T47D (cell line): Measurements from ENCODE around the gene CPSF4.
A peak's percentile ranks its signal among the peaks of the same experiment; 100 is the strongest.

Experiments
- DNase-seq, 2 experiments: peaks; one replicate each; pipeline versions ENCODE4 v3.0.0 to v3.0.0-alpha.2; 2011 to 2012; ENCODE audit warnings: low read depth in 1 of 2, low spot score in 1 of 2
- JUND ChIP-seq: IDR thresholded peaks from 2 replicates; pipeline ENCODE4 v1.6.1; 2012; ENCODE audit warnings: low read depth
- in situ Hi-C: cut with HindIII; loops from 2 replicates; pipeline ENCODE4 v1.10.0; 2016; ENCODE audit warnings: low sequenced_read_pairs, low pct_unique_long_range_greater_than_20kb

Gene CPSF4

GRCh38 chr7:99460651-99461050, 21.9 kb downstream of the CPSF4 start:
- DNase-seq, result no peak
- no peak for TF ChIP-seq JUND
- in situ Hi-C loops, result no loop called here

- TF ChIP-seq JUND, result no peak
Measured at GRCh38 chr7:99461221-99461620, 22.5 kb downstream of the CPSF4 start.

GRCh38 chr7:99465421-99465768, 26.7 kb downstream of the CPSF4 start:
- no peak for TF ChIP-seq JUND
- DNase-seq, result no peak
- in situ Hi-C loops, result no loop called here

More at GRCh38 chr7:99461221-99461620, 22.5 kb downstream of the CPSF4 start:
- no peak for DNase-seq
- in situ Hi-C loops, result no loop called here

- in situ Hi-C loops, result no loop called here
- DNase-seq, result no peak
- TF ChIP-seq JUND, result no peak
Measured at GRCh38 chr7:99468336-99468918, 29.7 kb downstream of the CPSF4 start.

- in situ Hi-C loops, result no loop called here
- TF ChIP-seq JUND, result no peak
Measured at GRCh38 chr7:99469381-99470065, 30.8 kb downstream of the CPSF4 start.

GRCh38 chr7:99472561-99473314, 34.0 kb downstream of the CPSF4 start, which contains the start of gene ZNF789:
Gene ZNF789 (plus strand): TSS chr7:99472890. CDS start chr7:99476457, 3,567 bp downstream.
- DNase-seq, result peak; percentile 95 to 97
- no peak for TF ChIP-seq JUND
- in situ Hi-C loops, result no loop called here

More at GRCh38 chr7:99469381-99470065, 30.8 kb downstream of the CPSF4 start:
- no peak for DNase-seq

GRCh38 chr7:99473315-99473596, 34.5 kb downstream of the CPSF4 start:
- DNase-seq, result peak; percentile 24 to 36
- in situ Hi-C loops, result no loop called here
- no peak for TF ChIP-seq JUND

- no peak for DNase-seq
- no peak for TF ChIP-seq JUND
- in situ Hi-C loops, result no loop called here
Measured at GRCh38 chr7:99476107-99476506, 37.4 kb downstream of the CPSF4 start.

GRCh38 chr7:99478464-99479440, 40.0 kb downstream of the CPSF4 start:
- DNase-seq, result no peak
- in situ Hi-C loops, result no loop called here
- TF ChIP-seq JUND, result no peak

GRCh38 chr7:99485094-99485493, 46.4 kb downstream of the CPSF4 start:
- no peak for TF ChIP-seq JUND
- in situ Hi-C loops, result no loop called here
- DNase-seq, result no peak

- no peak for DNase-seq
- in situ Hi-C loops, result no loop called here
- no peak for TF ChIP-seq JUND
Measured at GRCh38 chr7:99489235-99489634, 50.5 kb downstream of the CPSF4 start.

- no peak for TF ChIP-seq JUND
- no peak for DNase-seq
- in situ Hi-C loops, result no loop called here
Measured at GRCh38 chr7:99490878-99491277, 52.1 kb downstream of the CPSF4 start.

GRCh38 chr7:99493823-99494222, 55.1 kb downstream of the CPSF4 start:
- TF ChIP-seq JUND, result no peak
- DNase-seq, result no peak
- in situ Hi-C loops, result no loop called here
